Lung (tissue), 12 donors: ENCODE results near the gene NEK5. TPM values are rescaled to one million over a fixed set of nuclear protein-coding genes. Genes with fewer than 3 reads are reported as not detected.

Experiments
- ATAC-seq: fragments of 200-7000 bp; cut with Tn5 transposase; one replicate; pipeline ENCODE4 v1.9.1; 2020; ENCODE audit warnings: moderate number of reproducible peaks; ENCODE audit not compliant: insufficient read depth, low FRiP score
- DNase-seq, 3 donors: peaks; one replicate each; pipeline ENCODE4 v3.0.0-alpha.2; 2013 to 2017
- H3K27ac ChIP-seq, 2 donors: one replicate each; pipeline ENCODE4 v1.5.1; 2013; ENCODE audit warnings: mild to moderate bottlenecking in 2 of 2, moderate library complexity in 2 of 2, control low read depth in 1 of 2, inconsistent platforms in 1 of 2, low read depth in 1 of 2, low read length in 1 of 2
- H3K27me3 ChIP-seq, 3 donors: one replicate each; pipeline ENCODE4 v1.5.1; 2013; ENCODE audit warnings: low read length in 2 of 3; ENCODE audit not compliant: control insufficient read depth in 3 of 3, insufficient read depth in 3 of 3
- H3K36me3 ChIP-seq, 4 donors: one replicate each; pipeline ENCODE4 v1.5.1; 2013; ENCODE audit warnings: low read length in 4 of 4, mild to moderate bottlenecking in 1 of 4, moderate library complexity in 1 of 4; ENCODE audit not compliant: control insufficient read depth in 4 of 4, insufficient read depth in 4 of 4
- H3K4me1 ChIP-seq, 5 donors: one replicate each; pipeline ENCODE4 v1.5.1; 2013; ENCODE audit warnings: low read length in 5 of 5, mild to moderate bottlenecking in 2 of 5, moderate library complexity in 1 of 5; ENCODE audit not compliant: control insufficient read depth in 5 of 5, insufficient read depth in 5 of 5
- H3K4me3 ChIP-seq: one replicate; pipeline ENCODE4 v1.5.1; 2013; ENCODE audit warnings: mild to moderate bottlenecking, control low read depth, moderate library complexity
- H3K9ac ChIP-seq, 2 donors: one replicate each; pipeline ENCODE4 v1.5.1; 2013; ENCODE audit warnings: low read length in 2 of 2, control low read depth in 1 of 2; ENCODE audit not compliant: insufficient read depth in 1 of 2
- H3K9me3 ChIP-seq, 4 donors: one replicate each; pipeline ENCODE4 v1.5.1; 2013; ENCODE audit warnings: low read length in 3 of 4, mild to moderate bottlenecking in 1 of 4, moderate library complexity in 1 of 4; ENCODE audit not compliant: control insufficient read depth in 4 of 4, insufficient read depth in 3 of 4
- WGBS, 2 donors: extraction: QIAGEN DNeasy Blood & Tissue Kit; methylation state at CpG; one replicate each; pipeline ENCODE4 v1.1.7; 2013; 5-methylcytosine and 5-hydroxymethylcytosine counted together
- polyA plus RNA-seq, 2 donors: library from polyadenylated mRNA; stranded (reverse); fragments of 200-250 nt; gene quantifications; one replicate each; pipeline ENCODE4 v1.2.1, GENCODE V29; 2013
- total RNA-seq, 2 donors: library from RNA; depleted of rRNA in 1 of 2; stranded (reverse); fragments of >200 nt in 1 of 2; gene quantifications; one replicate each; pipeline ENCODE4 v1.2.1, GENCODE V29; 2014 to 2021
- TF ChIP-seq, protein P1 (sequence below): IDR thresholded peaks from 2 replicates; pipeline ENCODE4 v1.5.1; 2012; ENCODE audit warnings: mild to moderate bottlenecking; ENCODE audit errors: control extremely low read depth, extremely low read depth
- donor health status: control.
- donor health status: control.
- donor health status: Bipolar disorder and iron deficiency.
- donor health status: healthy.
- donor health status: DM: yes; HTN: yes; CAD: no.

NEK5 gene
- total and polyA plus RNA-seq, 4 donors, result 2.1 to 13.3 (median 6.1) TPM

GRCh38 chr13:52027832-52028231, 101.0 kb downstream of the NEK5 start:
- ATAC-seq (no peak), DNase-seq (no peak)
- TF ChIP-seq, protein P1, sequence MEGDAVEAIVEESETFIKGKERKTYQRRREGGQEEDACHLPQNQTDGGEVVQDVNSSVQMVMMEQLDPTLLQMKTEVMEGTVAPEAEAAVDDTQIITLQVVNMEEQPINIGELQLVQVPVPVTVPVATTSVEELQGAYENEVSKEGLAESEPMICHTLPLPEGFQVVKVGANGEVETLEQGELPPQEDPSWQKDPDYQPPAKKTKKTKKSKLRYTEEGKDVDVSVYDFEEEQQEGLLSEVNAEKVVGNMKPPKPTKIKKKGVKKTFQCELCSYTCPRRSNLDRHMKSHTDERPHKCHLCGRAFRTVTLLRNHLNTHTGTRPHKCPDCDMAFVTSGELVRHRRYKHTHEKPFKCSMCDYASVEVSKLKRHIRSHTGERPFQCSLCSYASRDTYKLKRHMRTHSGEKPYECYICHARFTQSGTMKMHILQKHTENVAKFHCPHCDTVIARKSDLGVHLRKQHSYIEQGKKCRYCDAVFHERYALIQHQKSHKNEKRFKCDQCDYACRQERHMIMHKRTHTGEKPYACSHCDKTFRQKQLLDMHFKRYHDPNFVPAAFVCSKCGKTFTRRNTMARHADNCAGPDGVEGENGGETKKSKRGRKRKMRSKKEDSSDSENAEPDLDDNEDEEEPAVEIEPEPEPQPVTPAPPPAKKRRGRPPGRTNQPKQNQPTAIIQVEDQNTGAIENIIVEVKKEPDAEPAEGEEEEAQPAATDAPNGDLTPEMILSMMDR, result no peak
- H3K27ac ChIP-seq, result no peak overlapping the region
- peaks cover 14 to 55% (median 29%) of the 10 kb centered on the region in 4 donors for H3K36me3 ChIP-seq
- no peaks in the 10 kb centered on the region for H3K27me3 ChIP-seq
- WGBS, 2 donors, result 95 to 97% methylated on average over 1 of the region's 1 CpG
- peaks cover 0 to 5% (median 0%) of the 10 kb centered on the region in 4 donors for H3K9me3 ChIP-seq
- H3K9ac ChIP-seq, result no peak overlapping the region
- H3K4me1 ChIP-seq, result peaks cover 0 to 8% (median 0%) of the 10 kb centered on the region in 5 donors
- no peak overlapping the region for H3K4me3 ChIP-seq

DNA sequence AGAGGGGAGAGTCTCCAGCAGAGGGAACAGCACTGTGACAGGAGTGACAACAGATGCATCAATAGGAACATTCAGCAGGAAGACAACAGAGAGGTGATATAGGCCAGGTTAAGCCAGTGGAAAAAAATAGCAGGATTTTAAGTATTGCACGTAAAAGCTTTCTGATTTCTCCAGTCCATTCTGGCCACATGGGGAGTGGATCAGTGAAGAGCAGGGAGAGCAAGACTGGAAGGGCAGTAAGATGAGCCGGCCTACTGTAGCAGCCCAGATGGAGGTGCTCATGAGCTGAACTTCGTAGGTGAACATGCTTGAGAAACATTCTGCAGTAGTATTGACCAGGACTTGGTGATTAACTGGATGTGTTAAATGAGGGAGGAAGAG, 102.6 kb downstream of the NEK5 start:
- Histone ChIP-seq H3K4me3 (no peak overlapping the region), H3K4me1 (peaks cover 0 to 8% (median 0%) of the 10 kb centered on the region in 5 donors), H3K9me3 (peaks cover 0 to 5% (median 0%) of the 10 kb centered on the region in 4 donors), H3K27ac (no peak overlapping the region), H3K9ac (no peak overlapping the region), H3K27me3 (no peaks in the 10 kb centered on the region), H3K36me3 (peaks cover 14 to 55% (median 29%) of the 10 kb centered on the region in 4 donors)
- TF ChIP-seq, protein P1, result no peak
- DNase-seq, result no peak
- ATAC-seq, result no peak
- 95 to 96% methylated on average over 3 of the region's 3 CpGs for WGBS, 2 donors

DNA sequence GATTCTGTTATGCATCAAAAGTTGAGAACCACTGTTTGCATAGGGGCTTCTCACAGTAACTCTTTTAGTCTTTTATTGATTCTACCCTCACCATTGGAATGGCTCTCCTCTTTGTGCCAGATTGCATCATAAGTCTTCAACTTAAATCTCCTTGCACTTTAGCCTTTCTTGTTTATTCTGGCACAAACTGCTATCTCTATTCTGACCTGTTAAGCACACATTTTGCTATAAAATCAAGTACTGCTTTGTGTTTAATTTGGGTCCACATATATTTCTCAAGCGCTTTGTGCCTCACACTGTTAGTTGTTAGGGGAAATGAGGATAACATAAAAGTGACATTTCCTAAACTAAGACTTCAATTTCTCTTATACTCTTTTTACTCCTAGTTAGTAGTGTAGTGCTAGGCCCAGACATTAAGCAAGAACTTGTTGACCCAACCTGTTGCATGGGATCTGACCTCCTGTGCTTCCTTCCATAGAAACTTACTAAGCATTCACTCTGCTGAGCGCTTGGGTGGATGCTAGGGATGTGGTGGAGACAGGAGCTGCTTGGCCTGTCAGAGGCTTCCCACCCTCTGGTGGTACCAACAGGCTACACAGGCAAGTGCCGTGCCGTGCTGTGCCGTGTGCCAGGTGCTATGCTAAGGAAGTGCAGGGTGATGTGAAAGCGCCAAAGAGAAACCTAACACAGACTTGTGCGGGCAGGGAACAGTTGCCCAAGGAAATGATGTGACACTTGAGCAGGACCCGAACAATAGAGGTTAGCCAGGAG, 103.2 kb downstream of the NEK5 start:
- DNase-seq, result no peak
- H3K4me1 ChIP-seq, result peaks cover 0 to 8% (median 0%) of the 10 kb centered on the region in 5 donors
- no peak overlapping the region for H3K27ac ChIP-seq
- H3K4me3 ChIP-seq, result no peak overlapping the region
- no peak overlapping the region for H3K9ac ChIP-seq
- no peak for ATAC-seq
- H3K36me3 ChIP-seq, result peaks cover 18 to 56% (median 30%) of the 10 kb centered on the region in 4 donors
- TF ChIP-seq, protein P1, result no peak
- H3K9me3 ChIP-seq, result peaks cover 0 to 5% (median 0%) of the 10 kb centered on the region in 4 donors
- no peaks in the 10 kb centered on the region for H3K27me3 ChIP-seq
- WGBS, 2 donors, result 88 to 92% methylated on average over 8 of the region's 8 CpGs
